NOMO-1 (cell line): ENCODE data around the gene ATG13.

ENCODE experiments used
- DNase-seq, 2 experiments: peaks; one replicate each; lab custom pipeline; 2025; ENCODE audit not compliant: unreplicated experiment in 2 of 2; lab: John Stamatoyannopoulos, UW

The ATG13 gene

GRCh38 chr11:46674463-46675287 is 57.3 kb downstream of the ATG13 start:
- DNase-seq = peak; percentile 60 to 70

DNA sequence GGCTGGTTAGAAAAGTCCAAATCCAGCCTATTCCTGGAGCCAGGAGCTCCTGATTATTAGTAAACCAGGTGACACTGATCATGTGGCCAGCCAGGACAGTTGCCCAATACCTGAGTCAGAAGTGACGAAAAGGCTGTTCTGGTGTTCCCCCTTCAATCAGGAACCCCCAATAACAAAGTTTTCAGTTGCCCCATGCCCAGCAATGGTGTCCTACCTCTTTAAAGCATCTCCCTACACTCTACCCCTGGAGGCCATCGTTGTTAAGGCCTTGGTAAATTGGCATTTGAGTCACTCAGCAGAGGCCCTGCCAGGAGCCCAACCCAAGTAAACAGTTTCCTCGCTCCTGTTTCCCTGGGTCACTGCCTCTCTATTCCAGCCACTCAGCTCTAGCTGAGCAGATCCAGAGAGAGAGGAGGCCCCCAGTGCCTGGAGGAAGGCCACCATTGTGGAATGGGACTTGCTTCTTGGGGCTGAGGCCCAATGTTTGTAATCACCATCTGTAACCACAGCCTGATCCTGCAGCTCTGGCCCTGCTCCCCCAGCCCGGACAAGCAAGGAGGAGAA is 58.0 kb downstream of the ATG13 start:
- DNase-seq = peak in 1 of 2 experiments; percentile 58

- no peak for DNase-seq
These were observed 58.6 kb downstream of the ATG13 start for GRCh38 chr11:46675949-46676348.

- DNase-seq = peak; percentile 55 to 57
These were observed 59.2 kb downstream of the ATG13 start for GRCh38 chr11:46676436-46677158.

GRCh38 chr11:46677169-46677568 is 59.8 kb downstream of the ATG13 start:
- DNase-seq = no peak

DNA sequence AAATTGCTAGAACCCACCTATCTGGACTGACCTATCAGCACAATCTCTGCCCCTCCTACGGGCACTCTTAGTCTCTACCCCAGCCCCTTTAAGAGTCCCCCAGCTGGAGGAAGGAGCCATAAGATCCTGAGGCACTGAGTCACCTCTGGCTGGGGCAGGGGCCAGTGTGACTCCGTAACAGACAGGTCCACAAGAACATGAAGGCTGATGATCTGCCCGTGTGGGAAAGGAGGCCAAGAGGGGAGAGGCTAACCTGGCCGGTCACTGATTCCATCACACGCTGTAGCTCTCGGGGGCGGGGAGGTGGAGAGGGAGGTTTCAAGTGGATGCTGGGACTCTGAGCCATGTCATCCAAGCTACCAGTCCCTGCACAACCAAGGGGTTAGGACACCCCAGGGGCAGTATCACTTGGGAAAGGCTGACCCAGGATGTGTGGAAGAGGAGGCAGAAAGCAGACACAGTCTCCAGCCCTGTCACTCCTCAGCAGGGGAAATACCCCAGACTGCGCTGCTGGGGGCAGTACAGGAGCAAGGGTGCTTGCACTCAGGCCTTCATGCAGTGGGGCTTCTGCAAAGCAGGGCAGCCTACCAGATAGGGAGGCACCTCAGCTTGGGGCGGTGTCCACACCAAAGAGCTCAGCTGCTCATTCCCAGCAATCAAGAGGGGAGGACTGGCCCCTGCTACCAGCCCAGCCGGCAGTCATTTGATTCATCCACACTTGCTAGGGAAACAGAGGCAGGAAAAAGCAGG is 60.8 kb downstream of the ATG13 start:
- no peak for DNase-seq

DNA sequence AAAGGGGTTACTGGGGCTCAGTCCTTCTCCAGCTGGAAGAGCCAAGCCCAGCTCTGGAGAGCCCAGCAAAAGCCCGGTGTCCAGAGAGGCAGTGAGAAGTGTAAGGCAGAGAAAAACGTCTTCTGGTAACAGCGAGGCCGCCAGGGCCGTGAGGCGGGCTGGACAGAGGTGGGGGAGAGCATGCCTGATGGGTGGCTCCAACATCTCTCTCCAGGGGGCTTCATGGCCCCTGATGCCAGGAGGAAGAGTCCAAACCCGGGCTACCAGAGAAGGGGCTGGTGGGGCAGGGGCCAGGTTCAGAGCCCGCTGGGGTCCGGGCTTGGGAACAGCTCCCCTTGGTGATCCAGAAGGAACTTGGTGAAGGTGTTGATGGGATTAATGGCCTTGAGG is 61.4 kb downstream of the ATG13 start:
- no peak for DNase-seq

GRCh38 chr11:46679241-46680163 is 62.1 kb downstream of the ATG13 start:
- no peak for DNase-seq

GRCh38 chr11:46680164-46680760 is 62.9 kb downstream of the ATG13 start:
- no peak for DNase-seq

DNA sequence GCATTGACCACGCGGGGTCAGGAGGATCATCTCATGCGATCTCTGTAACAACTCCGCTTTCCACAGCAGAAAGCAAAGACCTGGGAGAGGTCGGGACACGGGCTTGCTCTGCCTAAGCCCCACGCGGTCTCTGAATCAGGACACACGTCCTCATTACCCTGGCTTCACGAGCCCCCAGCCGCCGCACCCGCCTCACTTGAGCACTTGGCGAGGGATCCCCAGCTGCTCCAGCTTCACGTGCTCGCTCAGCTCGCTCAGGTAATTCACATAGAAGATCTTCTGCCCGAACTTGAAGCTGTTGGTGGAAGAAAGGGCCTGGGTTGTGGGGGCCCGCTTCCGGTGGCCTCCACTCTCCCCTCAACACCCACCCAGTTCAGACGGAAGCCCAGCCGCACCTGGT is 63.5 kb downstream of the ATG13 start:
- DNase-seq = no peak

- no peak for DNase-seq
These were observed 64.5 kb downstream of the ATG13 start for GRCh38 chr11:46681814-46682213.

- no peak for DNase-seq
These were observed 65.7 kb downstream of the ATG13 start for GRCh38 chr11:46682773-46683752.

GRCh38 chr11:46684367-46684766 is 67.0 kb downstream of the ATG13 start:
- DNase-seq = no peak

DNA sequence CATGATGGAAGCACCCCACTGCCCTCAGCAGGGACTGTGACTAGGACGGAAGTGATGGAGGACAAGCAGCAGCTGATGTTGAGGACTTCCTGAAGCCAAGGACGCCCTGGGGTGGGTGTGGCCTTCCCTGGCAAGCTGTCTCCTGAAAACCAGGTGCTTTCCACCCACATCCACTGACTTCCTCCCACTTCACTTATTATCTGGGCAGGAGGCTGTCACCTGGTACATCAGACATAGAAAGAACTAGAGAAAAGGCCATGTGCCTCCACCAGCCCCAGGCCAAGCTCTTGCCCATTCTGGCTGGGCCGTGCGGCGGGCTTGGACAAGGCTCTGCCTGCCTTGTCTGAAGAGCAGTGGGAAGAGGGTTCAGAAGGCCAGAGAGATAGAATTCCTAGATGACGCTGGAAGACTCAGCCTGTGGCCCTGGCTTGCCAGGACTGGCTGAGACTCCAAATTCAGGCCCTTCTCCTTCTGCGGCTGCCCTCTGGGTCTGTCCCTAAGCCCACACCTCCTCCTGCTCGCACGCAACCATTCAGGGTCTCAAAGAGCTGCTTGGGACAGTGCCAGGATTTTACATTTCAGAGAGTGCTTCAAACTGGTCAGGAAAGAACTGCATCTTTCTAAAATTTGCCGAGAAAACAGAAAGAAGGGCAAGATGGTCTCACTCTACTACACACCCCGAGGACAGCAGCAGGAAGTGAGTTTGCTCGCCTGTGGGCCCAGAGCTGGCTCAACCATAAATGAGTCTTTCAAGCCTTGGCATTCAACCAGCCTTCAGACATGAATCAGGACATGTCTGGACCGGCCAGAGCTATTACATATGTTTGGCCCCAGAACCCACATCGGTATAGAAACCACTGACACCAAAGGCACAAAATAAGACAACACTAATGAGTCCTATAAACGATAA is 69.8 kb downstream of the ATG13 start:
- DNase-seq = no peak

DNA sequence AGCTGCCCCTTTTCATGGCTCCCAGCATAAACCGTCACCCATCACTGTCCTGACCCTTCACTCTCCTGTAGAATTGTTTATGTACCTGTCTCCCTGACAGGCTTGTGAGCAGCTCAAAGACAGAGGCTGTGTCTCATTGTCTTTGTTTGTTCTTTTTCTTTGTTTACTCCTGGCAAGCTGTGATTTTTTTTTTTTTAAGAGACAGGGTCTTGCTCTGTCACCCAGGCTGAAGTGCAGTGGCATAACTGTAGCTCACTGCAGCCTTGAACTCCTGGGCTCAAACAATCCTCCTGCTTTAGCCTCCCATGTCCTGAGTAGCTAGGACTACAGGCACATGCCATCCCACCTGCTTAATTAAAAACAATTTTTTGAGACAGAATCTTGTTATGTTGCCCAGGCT is 73.3 kb downstream of the ATG13 start:
- DNase-seq = no peak

DNA sequence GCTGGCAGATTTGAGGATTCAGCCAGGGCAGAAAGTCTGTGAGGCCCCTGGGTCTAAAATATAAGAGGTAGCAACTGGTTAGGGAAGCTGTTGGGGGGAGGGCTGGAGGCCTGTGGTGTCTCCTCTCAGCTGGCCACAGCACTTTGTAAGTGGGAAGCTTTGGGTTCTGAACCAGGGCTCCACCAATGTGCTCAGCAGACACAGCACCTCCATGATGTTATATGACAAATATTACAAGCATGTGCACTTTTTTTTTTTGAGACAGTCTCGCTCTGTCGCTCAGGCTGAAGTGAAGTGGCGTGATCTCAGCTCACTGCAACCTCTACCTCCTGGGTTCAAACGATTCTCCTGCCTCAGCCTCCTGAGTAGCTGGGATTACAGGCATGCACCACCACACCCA is 75.1 kb downstream of the ATG13 start:
- DNase-seq = no peak

- DNase-seq = no peak
These were observed 76.3 kb downstream of the ATG13 start for GRCh38 chr11:46693597-46694012.
